Fibroblast of skin of right quadriceps (primary cell): ENCODE measurements around the gene ARL17A.
"Not testable (repeated sequence)": the region's sequence is repeated elsewhere in the genome, so short reads cannot be mapped to it uniquely, and the experiment has no call there.

Source experiments
- DNase-seq: peaks from one replicate; pipeline ENCODE4 v3.0.0-alpha.2; 2013

Gene ARL17A

GRCh38 chr17:46534716-46535115 is 44.8 kb downstream of the ARL17A start:
- DNase-seq, result not testable (repeated sequence)

GRCh38 chr17:46512168-46512567 is 67.3 kb downstream of the ARL17A start, which contains the start of gene LRRC37A2:
Gene LRRC37A2, plus strand, starts transcription at chr17:46512468. Its CDS starts 245 bp downstream, at chr17:46512713.
- DNase-seq, result not testable (repeated sequence)

GRCh38 chr17:46505896-46506295 is 73.6 kb downstream of the ARL17A start:
- not testable (repeated sequence) for DNase-seq

- not testable (repeated sequence) for DNase-seq
Observed at GRCh38 chr17:46499437-46500139, 79.9 kb downstream of the ARL17A start.

- not testable (repeated sequence) for DNase-seq
Observed at GRCh38 chr17:46492021-46492420, 87.5 kb downstream of the ARL17A start.

- DNase-seq, result not testable (repeated sequence)
Observed at GRCh38 chr17:46481310-46481709, 98.2 kb downstream of the ARL17A start.

GRCh38 chr17:46478823-46479222 is 100.7 kb downstream of the ARL17A start:
- not testable (repeated sequence) for DNase-seq

GRCh38 chr17:46475583-46475982 is 103.9 kb downstream of the ARL17A start:
- DNase-seq, result not testable (repeated sequence)

GRCh38 chr17:46474489-46474888 is 105.0 kb downstream of the ARL17A start:
- DNase-seq, result not testable (repeated sequence)

GRCh38 chr17:46467618-46468017 is 111.9 kb downstream of the ARL17A start:
- DNase-seq, result not testable (repeated sequence)
